Natural killer cell (primary cell): ENCODE data around the gene FBXL7. TPM values are rescaled to one million over a fixed set of nuclear protein-coding genes. Genes with fewer than 3 reads are reported as not detected.

ENCODE experiments used
- ATAC-seq, 3 donors: fragments of 150-1000 bp in 2 of 3; fragments of 200-7000 bp in 1 of 3; cut with Tn5 transposase; 1 replicate in 1 of 3; 2 replicates in 2 of 3; pipeline ENCODE4 v1.10.0; 2021; ENCODE audit warnings: mild to moderate bottlenecking in 2 of 3, moderate library complexity in 2 of 3
- DNase-seq, 2 donors: peaks; one replicate each; pipeline versions ENCODE4 v3.0.0 to v3.0.0-alpha.2; 2013 to 2021; ENCODE audit warnings: mixed read lengths in 1 of 2
- H3K27ac ChIP-seq: one replicate; pipeline ENCODE4 v1.5.1; 2013; ENCODE audit warnings: mild to moderate bottlenecking, low read length
- H3K27me3 ChIP-seq: one replicate; pipeline ENCODE4 v1.6.1; 2013; ENCODE audit warnings: low read length; ENCODE audit not compliant: control insufficient read depth, insufficient read depth
- H3K36me3 ChIP-seq: one replicate; pipeline ENCODE4 v1.6.1; 2013; ENCODE audit warnings: low read length; ENCODE audit not compliant: control insufficient read depth, insufficient read depth
- H3K4me1 ChIP-seq: one replicate; pipeline ENCODE4 v1.6.1; 2013; ENCODE audit warnings: low read length; ENCODE audit not compliant: control insufficient read depth, insufficient read depth
- H3K4me3 ChIP-seq: one replicate; pipeline ENCODE4 v1.5.1; 2013; ENCODE audit warnings: low read length
- H3K9me3 ChIP-seq: one replicate; pipeline ENCODE4 v1.6.1; 2013; ENCODE audit warnings: low read length; ENCODE audit not compliant: control insufficient read depth, insufficient read depth
- H3K27ac Mint-ChIP-seq, 2 donors: one replicate each; pipeline ENCODE4 v1.8.0; 2022; ENCODE audit warnings: mild to moderate bottlenecking in 2 of 2, mixed read lengths in 2 of 2, moderate library complexity in 1 of 2
- H3K27me3 Mint-ChIP-seq, 2 donors: one replicate each; pipeline ENCODE4 v1.8.0; 2022; ENCODE audit warnings: low read depth in 2 of 2, mixed read lengths in 2 of 2
- H3K36me3 Mint-ChIP-seq: one replicate; pipeline ENCODE4 v1.8.0; 2022; ENCODE audit warnings: mixed read lengths
- H3K4me1 Mint-ChIP-seq, 2 donors: one replicate each; pipeline ENCODE4 v1.8.0; 2022; ENCODE audit warnings: mixed read lengths in 2 of 2
- H3K4me3 Mint-ChIP-seq: one replicate; pipeline ENCODE4 v1.8.0; 2022; ENCODE audit warnings: mild to moderate bottlenecking, moderate library complexity, mixed read lengths
- H3K9me3 Mint-ChIP-seq, 2 donors: one replicate each; pipeline ENCODE4 v1.8.0; 2022; ENCODE audit warnings: mixed read lengths in 2 of 2
- CTCF ChIP-seq: fragments of 200-600 bp; IDR thresholded peaks from one replicate; pipeline ENCODE4 v1.8.0; 2022; ENCODE audit warnings: antibody characterized with exemption
- WGBS: methylation state at CpG from one replicate; pipeline ENCODE4 v1.1.7; 2013; ENCODE audit warnings: missing lambda C conversion rate; ENCODE audit not compliant: insufficient coverage; 5-methylcytosine and 5-hydroxymethylcytosine counted together
- intact Hi-C: fragments of 100-400 bp; cut with micrococcal nuclease; formaldehyde crosslinking; loops from one replicate; pipeline ENCODE4 v1.14.2; 2022
- total RNA-seq, 4 donors: library from RNA; stranded (reverse); fragments of 120-200 nt in 1 of 4; gene quantifications; one replicate each; pipeline versions ENCODE4 v1.2.3 to v1.2.4, GENCODE V29; 2013 to 2022

Gene FBXL7
- total RNA-seq, 3 donors from 2014 or later (not counting 1 experiment from before 2014, with no cell fraction given) = not detected

GRCh38 chr5:15598294-15598902, 98.4 kb downstream of the FBXL7 start:
- intact Hi-C loops = no loop called here
- H3K4me1 ChIP-seq = no peaks in the 10 kb centered on the region
- TF ChIP-seq CTCF = no peak
- Mint-ChIP-seq H3K27ac (no peak overlapping the region), H3K4me1 (no peaks in the 10 kb centered on the region), H3K36me3 (no peaks in the 10 kb centered on the region), H3K4me3 (no peak overlapping the region), H3K27me3 (no peaks in the 10 kb centered on the region), H3K9me3 (peaks cover 11 to 13% of the 10 kb centered on the region in 2 donors)
- H3K27me3 ChIP-seq = no peaks in the 10 kb centered on the region
- WGBS = 57% methylated on average over 2 of the region's 3 CpGs
- ATAC-seq (no peak), DNase-seq (no peak)
- no peak overlapping the region for H3K4me3 ChIP-seq
- H3K36me3 ChIP-seq = no peaks in the 10 kb centered on the region
- no peaks in the 10 kb centered on the region for H3K9me3 ChIP-seq
- H3K27ac ChIP-seq = no peak overlapping the region

- H3K27ac ChIP-seq = no peak overlapping the region
- H3K9me3 ChIP-seq = no peaks in the 10 kb centered on the region
- H3K36me3 ChIP-seq = no peaks in the 10 kb centered on the region
- TF ChIP-seq CTCF = no peak
- no peak overlapping the region for H3K4me3 ChIP-seq
- no peaks in the 10 kb centered on the region for H3K27me3 Mint-ChIP-seq
- H3K36me3 Mint-ChIP-seq = no peaks in the 10 kb centered on the region
- no peaks in the 10 kb centered on the region for H3K4me1 ChIP-seq
- no peaks in the 10 kb centered on the region for H3K4me1 Mint-ChIP-seq
- DNase-seq (no peak), ATAC-seq (no peak)
- H3K9me3 Mint-ChIP-seq = peaks cover 11% of the 10 kb centered on the region in 2 donors
- H3K27ac Mint-ChIP-seq = no peak overlapping the region
- H3K27me3 ChIP-seq = no peaks in the 10 kb centered on the region
- intact Hi-C loops = no loop called here
- no peak overlapping the region for H3K4me3 Mint-ChIP-seq
- 77% methylated on average over 3 of the region's 4 CpGs for WGBS
These were observed 100.1 kb downstream of the FBXL7 start for GRCh38 chr5:15600035-15600434.

- H3K27ac Mint-ChIP-seq = no peak overlapping the region
- no peaks in the 10 kb centered on the region for H3K36me3 Mint-ChIP-seq
- Histone ChIP-seq H3K36me3 (no peaks in the 10 kb centered on the region), H3K27me3 (no peaks in the 10 kb centered on the region), H3K27ac (no peak overlapping the region), H3K4me1 (no peaks in the 10 kb centered on the region), H3K9me3 (no peaks in the 10 kb centered on the region), H3K4me3 (no peak overlapping the region)
- H3K4me1 Mint-ChIP-seq = no peaks in the 10 kb centered on the region
- WGBS = 79% methylated on average over 4 of the region's 4 CpGs
- no peak for TF ChIP-seq CTCF
- H3K4me3 Mint-ChIP-seq = no peak overlapping the region
- no peaks in the 10 kb centered on the region for H3K27me3 Mint-ChIP-seq
- no peak for ATAC-seq
- intact Hi-C loops = no loop called here
- no peak for DNase-seq
- peaks cover 9 to 10% of the 10 kb centered on the region in 2 donors for H3K9me3 Mint-ChIP-seq
These were observed 101.3 kb downstream of the FBXL7 start for GRCh38 chr5:15601274-15601673.

- no peaks in the 10 kb centered on the region for H3K4me1 ChIP-seq
- intact Hi-C loops = no loop called here
- Mint-ChIP-seq H3K36me3 (no peaks in the 10 kb centered on the region), H3K27me3 (no peaks in the 10 kb centered on the region), H3K27ac (no peak overlapping the region), H3K4me3 (no peak overlapping the region), H3K4me1 (no peaks in the 10 kb centered on the region), H3K9me3 (peaks cover 11 to 13% of the 10 kb centered on the region in 2 donors)
- no peaks in the 10 kb centered on the region for H3K9me3 ChIP-seq
- no peaks in the 10 kb centered on the region for H3K27me3 ChIP-seq
- no peak for TF ChIP-seq CTCF
- H3K36me3 ChIP-seq = no peaks in the 10 kb centered on the region
- H3K27ac ChIP-seq = no peak overlapping the region
- no peak overlapping the region for H3K4me3 ChIP-seq
- DNase-seq (no peak), ATAC-seq (no peak)
- WGBS = 80% methylated on average over 2 of the region's 2 CpGs
These were observed 101.9 kb downstream of the FBXL7 start for GRCh38 chr5:15601853-15602252.
